NB4 (cell line): ENCODE data around the gene B4GALT6.

Experiments
- DNase-seq: peaks from one replicate; pipeline ENCODE4 v3.0.0; 2010; ENCODE audit warnings: low read depth
- H3K4me3 ChIP-seq: one replicate; pipeline ENCODE4 v1.5.1; 2011; ENCODE audit warnings: mild to moderate bottlenecking, low read depth, low read length, moderate library complexity
- CTCF ChIP-seq: IDR thresholded peaks from one replicate; pipeline ENCODE4 v1.5.1; 2012; ENCODE audit warnings: low read depth, low read length
- MYC ChIP-seq: IDR thresholded peaks from 2 replicates; pipeline ENCODE4 v1.6.1; 2011; ENCODE audit warnings: low read depth, low read length
- POLR2A ChIP-seq: IDR thresholded peaks from 2 replicates; pipeline ENCODE4 v1.6.1; 2011; ENCODE audit warnings: mild to moderate bottlenecking; ENCODE audit not compliant: insufficient read length; ENCODE audit errors: extremely low read depth
- TF ChIP-seq, protein P1 (sequence below): IDR thresholded peaks from 2 replicates; pipeline ENCODE4 v1.6.1; 2011; ENCODE audit warnings: low read depth, low read length

Gene B4GALT6

GRCh38 chr18:31598021-31598805 is 86.2 kb downstream of the B4GALT6 start:
- DNase-seq = no peak
- H3K4me3 ChIP-seq = no peak overlapping the region
- TF ChIP-seq POLR2A = no peak
- TF ChIP-seq, protein P1, sequence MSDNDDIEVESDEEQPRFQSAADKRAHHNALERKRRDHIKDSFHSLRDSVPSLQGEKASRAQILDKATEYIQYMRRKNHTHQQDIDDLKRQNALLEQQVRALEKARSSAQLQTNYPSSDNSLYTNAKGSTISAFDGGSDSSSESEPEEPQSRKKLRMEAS = no peak
- no peak for TF ChIP-seq CTCF
- no peak for TF ChIP-seq MYC

DNA sequence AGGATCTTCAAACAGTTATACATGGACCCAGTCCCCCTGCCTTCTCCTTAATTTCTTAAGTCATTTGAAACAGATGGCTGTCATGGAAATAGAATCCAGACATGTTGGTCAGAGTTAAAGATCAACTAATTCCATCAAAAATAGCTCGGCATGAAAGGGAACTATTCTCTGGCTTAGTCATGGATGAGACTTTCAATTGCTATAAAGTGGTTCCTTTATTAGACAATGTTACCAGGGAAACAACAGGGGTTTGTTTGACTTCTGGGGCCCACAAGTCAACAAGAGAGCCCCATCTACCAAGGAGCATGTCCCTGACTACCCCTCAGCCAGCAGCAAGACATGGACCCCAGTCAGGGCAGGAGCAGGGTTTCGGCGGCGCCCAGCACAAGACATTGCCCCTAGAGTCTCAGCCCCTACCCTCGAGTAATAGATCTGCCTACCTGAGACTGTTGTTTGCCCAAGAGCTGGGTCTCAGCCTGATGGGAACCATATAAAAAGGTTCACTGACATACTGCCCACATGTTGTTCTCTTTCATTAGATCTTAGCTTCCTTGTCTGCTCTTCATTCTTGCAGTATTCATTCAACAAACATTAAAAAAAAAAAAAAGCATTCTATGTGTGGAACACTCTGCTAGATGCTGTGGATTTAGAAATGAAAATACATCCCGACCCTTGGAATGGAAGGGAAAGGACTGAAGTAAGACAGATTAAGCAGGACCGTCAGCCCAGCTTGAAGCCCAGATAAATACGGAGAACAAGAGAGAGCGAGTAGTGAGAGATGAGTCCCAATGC is 88.1 kb downstream of the B4GALT6 start:
- TF ChIP-seq, protein P1 = no peak
- TF ChIP-seq MYC (no peak), CTCF (no peak), POLR2A (no peak)
- DNase-seq = no peak
- H3K4me3 ChIP-seq = no peak overlapping the region

- DNase-seq = no peak
- TF ChIP-seq, protein P1 = no peak
- no peak for TF ChIP-seq MYC
- no peak for TF ChIP-seq POLR2A
- no peak for TF ChIP-seq CTCF
- no peak overlapping the region for H3K4me3 ChIP-seq
These were observed 89.1 kb downstream of the B4GALT6 start for GRCh38 chr18:31595121-31595771.

DNA sequence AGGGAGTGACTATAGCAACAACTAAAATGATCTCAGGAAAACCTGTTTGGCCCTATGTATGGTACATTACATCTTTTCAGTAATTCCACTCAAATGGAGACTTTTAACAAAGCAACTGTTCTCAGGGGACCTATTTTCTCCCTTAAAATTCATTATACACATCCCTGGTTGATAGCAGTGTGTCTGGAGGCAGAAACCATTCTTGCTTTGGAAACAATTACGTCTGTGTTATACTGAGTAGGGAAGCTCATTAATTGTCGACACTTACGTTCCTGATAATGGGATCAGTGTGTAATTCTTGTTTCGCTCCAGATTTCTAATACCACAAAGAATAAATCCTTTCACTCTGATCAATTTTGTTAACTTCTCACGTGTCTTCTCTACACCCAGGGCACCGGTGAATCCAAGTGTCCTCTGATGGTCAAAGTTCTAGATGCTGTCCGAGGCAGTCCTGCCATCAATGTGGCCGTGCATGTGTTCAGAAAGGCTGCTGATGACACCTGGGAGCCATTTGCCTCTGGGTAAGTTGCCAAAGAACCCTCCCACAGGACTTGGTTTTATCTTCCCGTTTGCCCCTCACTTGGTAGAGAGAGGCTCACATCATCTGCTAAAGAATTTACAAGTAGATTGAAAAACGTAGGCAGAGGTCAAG is 91.7 kb downstream of the B4GALT6 start:
- DNase-seq = no peak
- TF ChIP-seq CTCF (no peak), MYC (no peak), POLR2A (no peak)
- TF ChIP-seq, protein P1 = no peak
- H3K4me3 ChIP-seq = no peak overlapping the region

DNA sequence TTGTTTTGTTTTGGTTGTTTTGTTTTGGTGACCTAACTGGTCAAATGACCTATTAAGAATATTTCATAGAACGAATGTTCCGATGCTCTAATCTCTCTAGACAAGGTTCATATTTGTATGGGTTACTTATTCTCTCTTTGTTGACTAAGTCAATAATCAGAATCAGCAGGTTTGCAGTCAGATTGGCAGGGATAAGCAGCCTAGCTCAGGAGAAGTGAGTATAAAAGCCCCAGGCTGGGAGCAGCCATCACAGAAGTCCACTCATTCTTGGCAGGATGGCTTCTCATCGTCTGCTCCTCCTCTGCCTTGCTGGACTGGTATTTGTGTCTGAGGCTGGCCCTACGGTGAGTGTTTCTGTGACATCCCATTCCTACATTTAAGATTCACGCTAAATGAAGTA is 92.8 kb downstream of the B4GALT6 start, which contains the start of gene TTR:
Gene TTR (plus strand): TSS at position 250 of the 400 bp plus-strand sequence. CDS start 26 bp downstream, at position 276.
- no peak for DNase-seq
- H3K4me3 ChIP-seq = no peak within 1 kb of the TSS
- TF ChIP-seq MYC = no peak
- no peak for TF ChIP-seq POLR2A
- TF ChIP-seq CTCF = no peak
- TF ChIP-seq, protein P1 = no peak
